ENCODE data around the gene PCDH7.

Gene PCDH7

GRCh38 chr4:30720661-30721184, 554 bp downstream of the PCDH7 start:
- ATAC-seq: peak; percentile 26
- TF ChIP-seq TOX (CRISPR knock-in tag; IDR thresholded peaks at IDR 0.05; ENCODE audit: borderline replicate concordance) (no peak), OSR1 (CRISPR knock-in tag; IDR thresholded peaks at IDR 0.05) (no peak), CSRNP3 (CRISPR knock-in tag; IDR thresholded peaks at IDR 0.05) (no peak), ZFP3 (CRISPR knock-in tag; IDR thresholded peaks at IDR 0.05) (no peak), GLIS3 (CRISPR knock-in tag; IDR thresholded peaks at IDR 0.05) (no peak), TCF4 (CRISPR knock-in tag; IDR thresholded peaks at IDR 0.05; ENCODE audit: borderline replicate concordance) (no peak), CREB5 (CRISPR knock-in tag; IDR thresholded peaks at IDR 0.05; ENCODE audit: low read depth) (no peak), ISL1 (CRISPR knock-in tag; IDR thresholded peaks at IDR 0.05) (no peak), CSDC2 (CRISPR knock-in tag; IDR thresholded peaks at IDR 0.05) (no peak), ZNF70 (CRISPR knock-in tag; IDR thresholded peaks at IDR 0.05) (no peak), ARNTL (CRISPR knock-in tag; IDR thresholded peaks at IDR 0.05; ENCODE audit: borderline replicate concordance, low read depth) (no peak)

GRCh38 chr4:30721185-30722091, 1.3 kb downstream of the PCDH7 start:
- TF ChIP-seq ARNTL (CRISPR knock-in tag; IDR thresholded peaks at IDR 0.05; ENCODE audit: borderline replicate concordance, low read depth) (no peak), ZNF565 (CRISPR knock-in tag; conservative IDR thresholded peaks at IDR 0.05; ENCODE audit: low read depth) (no peak), CSDC2 (CRISPR knock-in tag; IDR thresholded peaks at IDR 0.05) (no peak), RARB (CRISPR knock-in tag; IDR thresholded peaks at IDR 0.05) (no peak), ZNF8 (CRISPR knock-in tag; IDR thresholded peaks at IDR 0.05) (no peak), BACH2 (CRISPR knock-in tag; IDR thresholded peaks at IDR 0.05; ENCODE audit: borderline replicate concordance) (no peak), ESRRG (CRISPR knock-in tag; IDR thresholded peaks at IDR 0.05) (no peak), ZC3H10 (CRISPR knock-in tag; IDR thresholded peaks at IDR 0.05) (no peak), PATZ1 (CRISPR knock-in tag; IDR thresholded peaks at IDR 0.05; ENCODE audit: borderline replicate concordance) (no peak), ZNF70 (CRISPR knock-in tag; IDR thresholded peaks at IDR 0.05) (no peak), OSR1 (CRISPR knock-in tag; IDR thresholded peaks at IDR 0.05) (no peak), ZFP30 (CRISPR knock-in tag; IDR thresholded peaks at IDR 0.05) (no peak), SNAI2 (CRISPR knock-in tag; IDR thresholded peaks at IDR 0.05) (no peak)
- 0 out of 3 replicates have a peak, but pooled peaks have one; percentile 4 for ATAC-seq

- ATAC-seq: no peak
- no peak for TF ChIP-seq TSHZ2 (CRISPR knock-in tag; IDR thresholded peaks at IDR 0.05)
- TF ChIP-seq POU6F1 (CRISPR knock-in tag; IDR thresholded peaks at IDR 0.05; ENCODE audit: borderline replicate concordance, low read depth): no peak
- no peak for TF ChIP-seq PATZ1 (CRISPR knock-in tag; IDR thresholded peaks at IDR 0.05; ENCODE audit: borderline replicate concordance)
- TF ChIP-seq CSRNP3 (CRISPR knock-in tag; IDR thresholded peaks at IDR 0.05): no peak
- no peak for TF ChIP-seq ZNF8 (CRISPR knock-in tag; IDR thresholded peaks at IDR 0.05)
- TF ChIP-seq CSDC2 (CRISPR knock-in tag; IDR thresholded peaks at IDR 0.05): no peak
- no peak for TF ChIP-seq TOX (CRISPR knock-in tag; IDR thresholded peaks at IDR 0.05; ENCODE audit: borderline replicate concordance)
- TF ChIP-seq ARNTL (CRISPR knock-in tag; IDR thresholded peaks at IDR 0.05; ENCODE audit: borderline replicate concordance, low read depth): no peak
- TF ChIP-seq ZFP30 (CRISPR knock-in tag; IDR thresholded peaks at IDR 0.05): no peak
- TF ChIP-seq CREB5 (CRISPR knock-in tag; IDR thresholded peaks at IDR 0.05; ENCODE audit: low read depth): no peak
- no peak for TF ChIP-seq GLIS3 (CRISPR knock-in tag; IDR thresholded peaks at IDR 0.05)
- TF ChIP-seq ISL1 (CRISPR knock-in tag; IDR thresholded peaks at IDR 0.05): no peak
Measured at GRCh38 chr4:30722092-30722358, 1.9 kb downstream of the PCDH7 start.

Measured in SK-N-SH treated with all-trans-retinoic acid at 6 μM for 48 hours (cell line).